Inflammatory macrophage (primary cell): ENCODE results near the gene FOXP1.

Experiments
- DNase-seq, 2 donors: peaks; one replicate each; pipeline ENCODE4 v3.0.0-alpha.2; 2020 to 2022
- total RNA-seq, 18 experiments: gene quantifications; one replicate each; lab custom pipeline; 2026; ENCODE audit warnings: mixed read lengths in 6 of 18, inconsistent platforms in 2 of 18; lab: John Stamatoyannopoulos, UW

Gene FOXP1
- total RNA-seq: 5.3 to 33.7 (median 16.3) reads per million in 18 experiments

DNA sequence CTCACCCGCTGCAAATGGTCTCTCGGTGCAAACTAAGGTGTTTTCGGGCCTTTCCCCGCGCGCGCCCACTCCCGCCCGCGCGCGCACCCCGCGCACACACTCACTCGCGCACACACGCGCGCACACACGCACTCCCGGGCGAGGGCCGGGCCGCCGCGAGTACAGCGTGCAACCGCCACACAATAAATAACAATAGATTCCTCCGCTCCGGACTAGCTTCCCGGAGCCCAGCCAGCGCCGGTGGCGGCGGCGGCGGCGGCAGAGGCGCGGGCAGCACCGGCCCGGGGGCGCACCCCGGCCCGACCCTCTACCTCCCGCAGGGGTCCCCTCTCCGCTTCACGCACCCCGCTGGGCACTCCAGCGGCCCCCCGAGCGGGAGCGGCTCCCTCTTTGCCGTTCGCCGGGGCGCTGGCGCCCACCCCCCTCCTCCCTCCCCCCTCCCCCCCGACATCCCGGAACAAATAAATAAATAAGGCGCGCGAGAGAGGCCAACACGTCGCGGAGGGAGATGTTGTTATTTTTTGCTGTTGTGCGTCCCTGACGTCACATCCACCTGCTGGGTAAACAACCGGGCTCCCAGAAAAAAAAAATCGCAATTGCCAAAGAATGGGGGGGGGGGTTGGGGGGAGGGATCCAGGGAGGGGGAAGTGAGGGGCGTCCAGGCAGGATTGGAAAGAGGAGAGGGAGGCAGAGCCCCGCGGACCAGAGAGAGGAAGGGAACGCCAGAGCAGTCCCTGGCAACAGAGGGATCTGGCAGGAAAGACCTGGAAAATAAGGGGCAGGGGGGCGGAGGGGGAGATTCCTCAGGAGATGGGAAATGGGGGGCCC is at the start of gene FOXP1:
Gene FOXP1, minus strand, starts transcription at position 163 of the 828 bp plus-strand sequence. CDS start 385,347 bp downstream, outside the sequence.
- peak; percentile 68 to 74 for DNase-seq

DNA sequence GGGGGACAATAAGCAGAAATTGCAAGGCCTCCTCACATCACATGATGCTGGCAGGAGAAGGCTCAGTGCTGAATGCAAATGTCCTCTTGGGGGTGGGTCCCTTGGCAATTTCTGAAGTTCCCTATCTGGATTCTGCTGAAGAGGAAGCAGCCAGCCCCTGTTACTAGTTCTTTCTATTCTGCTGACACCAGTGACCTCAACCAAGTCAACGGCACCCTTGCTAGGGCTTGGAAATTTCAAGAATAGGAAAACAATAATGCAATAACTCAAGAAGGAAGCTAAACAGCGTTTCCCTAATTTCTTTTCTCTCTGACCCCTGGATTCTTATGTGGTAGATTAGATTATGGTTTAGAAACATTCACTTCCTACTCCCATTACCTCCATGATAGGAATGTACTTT is 46.2 kb upstream of the FOXP1 start:
- DNase-seq: peak; percentile 87 to 92

DNA sequence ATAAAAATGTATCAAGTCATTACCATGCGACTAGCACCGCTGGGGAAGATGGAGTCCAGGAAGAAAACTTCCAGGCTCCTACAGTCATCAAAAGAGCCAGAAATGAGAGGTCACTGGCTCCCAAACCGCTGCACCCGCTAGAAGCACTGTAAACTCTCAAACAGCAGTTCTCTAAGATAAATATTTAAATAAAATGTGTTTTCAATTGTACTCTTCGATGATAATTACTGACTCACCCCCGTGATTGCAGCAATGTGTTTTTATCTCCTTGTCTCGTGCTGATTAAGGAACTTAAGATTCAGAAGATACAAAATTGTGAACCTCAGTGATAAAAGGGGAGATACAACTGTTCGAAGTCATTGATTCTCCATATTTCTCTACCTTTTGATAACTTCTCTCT is 45.8 kb upstream of the FOXP1 start:
- no peak for DNase-seq

DNA sequence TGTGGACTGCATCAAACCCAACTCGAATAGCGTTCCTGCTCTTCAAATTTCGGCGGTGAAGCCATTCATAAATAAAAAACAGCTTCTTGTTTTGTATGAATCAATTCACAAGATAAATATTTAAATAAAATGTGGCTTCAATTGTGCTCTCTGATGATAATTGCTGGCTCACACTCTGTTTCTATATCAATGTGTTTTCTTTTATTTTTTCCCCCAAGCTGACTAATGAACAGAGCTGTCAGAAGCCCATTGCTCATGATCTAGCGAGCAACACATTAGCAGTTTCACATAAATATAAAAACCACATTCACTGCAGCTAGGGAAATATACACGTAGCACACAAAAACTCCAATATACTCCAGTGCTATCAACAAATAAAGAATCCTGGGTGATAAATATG is 45.0 kb upstream of the FOXP1 start:
- no peak for DNase-seq

DNA sequence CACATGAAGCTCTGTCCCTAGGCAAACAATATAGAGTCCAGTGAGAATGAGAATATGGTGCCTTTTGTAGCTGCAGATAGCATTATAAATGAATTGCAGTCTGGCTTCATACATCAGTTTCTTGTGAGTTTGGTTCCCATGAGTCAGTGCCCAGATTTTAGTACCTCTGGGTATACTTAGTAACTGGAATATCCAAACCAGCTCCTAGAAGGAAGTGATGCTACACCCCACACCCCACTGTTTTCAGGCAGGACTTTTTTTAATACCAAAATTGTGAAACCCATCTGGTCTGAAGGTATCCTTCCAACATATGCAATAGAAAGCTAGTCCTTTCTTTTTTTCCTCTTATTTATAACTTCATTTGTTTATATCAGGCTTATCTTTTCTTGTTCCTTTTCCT is 42.1 kb upstream of the FOXP1 start:
- no peak for DNase-seq

DNA sequence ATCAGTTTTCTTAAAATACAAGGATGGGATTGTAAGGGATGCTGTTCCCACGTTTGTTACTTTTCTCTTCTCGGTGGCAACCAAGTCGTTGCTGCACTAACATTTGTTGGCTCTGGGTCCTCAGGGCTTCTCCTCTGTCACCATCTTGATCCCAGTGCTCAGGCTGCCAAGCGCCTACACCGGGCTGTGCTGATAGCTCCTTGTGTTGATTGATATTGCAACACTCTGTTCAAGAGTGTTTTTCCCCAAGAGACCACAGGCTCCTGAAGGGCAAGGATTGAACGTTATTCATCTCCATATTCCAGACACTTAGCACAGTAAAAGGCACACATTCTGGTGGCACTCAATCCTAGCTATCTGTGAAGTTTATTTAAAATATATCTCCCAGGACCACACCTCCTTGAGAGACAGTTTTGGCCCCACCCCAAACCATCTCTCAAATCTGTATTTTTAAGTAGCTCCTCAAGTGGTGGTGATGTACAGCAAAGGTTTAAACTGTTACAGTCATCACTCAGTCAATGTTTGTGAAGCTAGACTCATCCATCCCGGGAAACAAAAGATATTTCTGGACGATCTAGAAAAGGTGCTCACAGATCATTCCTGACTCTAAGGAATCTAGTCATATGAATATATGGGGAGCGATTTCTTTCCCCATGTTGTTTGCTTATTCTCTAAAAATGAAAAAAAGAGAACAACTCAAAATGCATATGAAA is 38.5 kb upstream of the FOXP1 start:
- no peak for DNase-seq

DNA sequence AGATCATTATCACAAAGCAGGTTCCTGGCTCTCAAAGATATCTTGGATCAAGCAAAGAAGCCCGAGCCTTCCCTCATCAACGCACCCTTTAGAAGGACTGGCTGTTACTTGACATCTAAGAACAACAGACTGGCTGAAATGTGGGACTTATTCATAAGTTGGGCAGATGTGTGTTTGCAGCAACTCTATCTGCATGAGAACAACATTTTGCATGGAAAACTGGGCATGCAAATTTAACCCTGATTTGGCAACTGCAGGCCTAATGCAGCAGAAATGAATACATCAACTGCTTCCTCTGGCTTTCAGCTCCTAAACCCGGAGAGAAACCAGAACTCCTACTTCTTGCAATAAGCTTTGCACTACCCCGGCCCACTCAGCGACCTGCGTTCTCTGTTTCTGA is 35.0 kb upstream of the FOXP1 start:
- DNase-seq: no peak

DNA sequence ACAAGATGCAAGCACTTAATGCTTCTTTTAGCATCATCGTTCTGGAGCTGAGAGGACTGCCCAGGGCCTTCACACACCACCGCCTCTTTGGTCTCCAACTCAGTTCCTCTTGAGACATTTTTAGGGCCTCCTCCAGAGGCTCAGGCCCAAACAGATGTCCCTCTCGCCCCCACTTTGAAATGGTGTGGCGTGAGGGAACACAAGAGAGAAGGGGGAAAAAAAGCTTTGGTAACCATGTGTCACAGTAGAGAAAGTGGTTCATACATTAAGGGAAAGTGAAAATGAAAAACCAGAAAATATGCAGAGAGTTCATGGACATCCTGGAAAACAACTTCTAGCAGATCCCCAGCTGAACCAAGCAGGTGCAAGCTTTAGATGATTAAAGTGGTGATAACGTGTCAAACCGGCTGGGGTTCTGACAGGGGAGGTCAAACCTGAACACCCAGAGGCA is 33.1 kb upstream of the FOXP1 start:
- no peak for DNase-seq

DNA sequence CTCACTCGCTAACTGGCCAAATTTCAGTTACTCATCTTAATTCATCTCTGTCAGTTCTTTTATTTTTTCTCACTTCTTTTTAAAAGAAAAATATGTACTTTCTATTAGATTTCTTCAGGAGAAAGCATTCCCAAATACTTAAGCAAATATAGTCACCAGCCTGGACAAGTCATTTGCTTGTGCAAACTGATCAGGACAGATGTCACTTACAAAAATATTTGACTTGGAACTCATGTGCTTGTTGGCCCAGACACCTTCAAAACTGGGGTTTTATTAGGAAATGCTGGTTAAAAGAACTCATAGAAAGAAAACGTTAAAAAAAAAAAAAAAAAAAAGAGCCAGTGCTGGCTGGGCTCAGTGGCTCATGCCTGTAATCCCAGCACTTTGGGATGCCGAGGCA is 31.3 kb upstream of the FOXP1 start:
- DNase-seq: no peak

DNA sequence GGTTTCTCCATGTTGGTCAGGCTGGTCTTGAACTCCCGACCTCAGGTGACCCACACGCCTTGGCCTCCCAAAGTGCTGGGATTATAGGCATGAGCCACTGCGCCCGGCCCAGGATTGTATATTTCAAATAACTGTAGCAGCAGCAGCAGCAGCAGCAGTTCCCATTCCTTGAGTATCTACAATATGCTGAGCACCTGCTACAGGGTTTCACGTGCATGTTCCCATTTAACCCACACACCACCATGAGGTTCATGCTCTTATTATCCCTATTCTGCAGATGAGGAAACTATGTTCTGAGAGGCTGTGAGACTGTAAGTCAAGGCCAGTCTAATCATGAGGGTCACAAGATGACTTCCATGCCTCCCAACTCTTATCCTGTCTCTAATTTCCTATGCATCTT is 30.9 kb upstream of the FOXP1 start:
- no peak for DNase-seq

DNA sequence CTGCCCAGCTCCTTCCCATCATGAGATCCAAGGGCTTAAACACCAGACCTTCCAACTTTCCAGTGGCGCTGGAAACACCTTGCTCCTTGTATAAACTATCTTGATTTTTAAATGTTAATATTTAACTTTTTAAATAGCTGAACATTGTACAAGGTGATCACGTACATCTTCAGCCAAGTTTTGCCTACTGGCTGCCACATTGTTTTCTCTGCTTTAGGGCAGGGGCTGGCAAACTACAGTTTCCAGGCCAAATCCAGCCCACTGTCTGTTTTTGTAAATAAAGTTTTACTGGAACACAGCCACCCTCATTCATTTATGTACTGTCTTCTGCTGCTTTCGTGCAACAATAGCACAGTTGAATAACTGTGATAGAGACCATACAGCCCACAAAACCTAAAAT is 27.6 kb upstream of the FOXP1 start:
- DNase-seq: no peak

DNA sequence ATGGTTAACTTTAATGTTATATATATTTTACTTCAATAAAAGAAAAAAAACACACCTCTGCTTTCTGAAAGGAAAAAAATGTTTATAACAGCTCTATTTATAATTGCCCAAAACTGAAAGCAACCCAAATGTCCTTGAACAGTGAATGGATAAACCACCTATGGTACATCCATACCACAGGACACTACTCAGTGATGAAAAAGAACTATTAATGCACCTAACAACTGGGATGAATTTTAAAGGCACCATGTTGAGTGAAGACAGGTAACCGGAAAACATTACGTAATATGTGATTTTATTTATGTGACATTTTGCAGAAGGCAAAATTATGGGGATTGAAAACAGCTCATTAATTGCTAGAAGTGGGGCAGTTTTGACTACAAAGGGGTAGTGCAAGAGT is 23.8 kb upstream of the FOXP1 start:
- DNase-seq: no peak

DNA sequence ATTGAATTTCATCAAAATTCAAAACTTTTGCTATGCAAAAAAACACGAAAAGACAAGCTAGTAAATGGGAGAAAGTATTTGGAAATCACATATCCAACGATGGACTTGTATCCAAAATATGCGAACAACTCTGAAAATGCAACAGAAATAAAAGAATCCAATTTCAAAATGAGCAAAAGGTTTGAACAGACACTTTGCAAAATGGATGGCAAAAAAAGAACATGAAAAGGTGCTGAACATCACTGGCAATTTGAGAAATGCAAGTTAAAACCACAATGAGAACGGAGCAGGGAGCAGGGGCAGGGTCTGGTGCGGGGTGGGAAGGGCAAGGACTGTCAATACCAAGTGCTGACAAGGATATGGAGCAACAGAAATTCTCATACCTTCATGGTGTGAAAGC is 23.1 kb upstream of the FOXP1 start:
- DNase-seq: no peak

DNA sequence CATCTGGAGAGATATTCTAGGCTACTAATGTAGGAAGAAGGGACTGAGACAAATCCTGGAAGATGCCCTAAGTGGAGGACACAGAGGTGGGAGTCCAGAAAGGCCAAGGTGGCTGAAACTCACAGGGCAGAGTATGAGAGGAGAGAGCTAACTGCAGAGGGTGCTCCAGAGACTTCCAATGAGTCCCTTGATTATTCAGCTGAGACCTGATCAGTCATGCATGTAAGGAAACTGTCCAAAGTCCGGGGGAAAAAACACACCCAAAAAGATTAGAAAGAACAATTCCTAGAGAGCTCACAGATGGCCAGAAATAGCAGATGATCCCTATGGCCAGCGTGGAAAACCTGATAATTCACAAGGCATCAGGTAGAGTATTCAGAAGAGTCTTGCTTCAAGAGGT is 18.7 kb upstream of the FOXP1 start:
- DNase-seq: no peak

DNA sequence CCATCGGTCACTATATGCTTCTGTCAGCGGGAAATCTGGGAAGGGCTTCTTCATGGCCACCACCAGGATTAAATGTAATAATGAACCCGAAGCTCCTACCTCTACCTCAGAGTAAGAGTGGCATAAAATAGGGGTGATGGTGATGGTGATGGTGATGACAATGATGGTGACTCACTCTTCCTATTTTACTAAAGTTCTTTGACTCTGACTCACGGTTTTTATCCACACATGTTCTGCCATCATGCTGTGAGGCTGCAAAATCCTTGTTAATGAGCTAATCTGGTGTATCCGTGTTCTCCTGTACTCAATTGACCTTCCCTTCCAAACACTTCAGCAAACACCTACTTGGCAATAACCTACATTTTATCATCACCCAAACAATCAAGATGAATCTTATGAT is 18.3 kb upstream of the FOXP1 start:
- no peak for DNase-seq

DNA sequence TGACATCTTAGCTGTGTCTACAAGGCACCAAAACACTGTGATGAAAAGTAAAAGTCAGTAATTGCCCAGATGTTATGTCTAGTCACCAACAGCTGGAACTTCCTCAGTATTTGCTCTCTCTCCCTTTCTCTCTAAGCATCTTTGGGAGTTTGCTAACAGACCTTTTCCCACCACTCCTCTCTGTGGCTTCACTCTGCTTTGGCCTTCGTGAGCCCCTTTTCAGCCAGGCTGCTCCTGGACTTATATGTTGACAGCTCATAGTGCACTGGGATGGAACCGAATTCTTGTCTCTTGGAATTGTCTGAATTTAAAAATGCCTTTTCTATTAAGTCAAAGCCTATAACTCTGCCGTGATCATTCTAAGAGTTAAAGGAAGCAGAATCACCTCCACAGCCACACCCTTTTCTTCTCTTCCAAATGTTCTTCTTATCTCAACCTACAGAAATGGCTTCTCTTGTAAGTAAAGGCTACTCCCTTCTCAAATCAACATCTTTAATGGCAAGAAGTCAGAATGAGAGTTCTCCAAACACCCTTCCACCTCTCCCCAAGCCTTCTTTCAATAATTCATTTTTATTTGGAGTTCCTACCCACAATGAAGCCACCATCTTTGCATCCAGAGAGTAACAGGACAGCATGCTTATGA is 17.2 kb upstream of the FOXP1 start:
- DNase-seq: no peak

DNA sequence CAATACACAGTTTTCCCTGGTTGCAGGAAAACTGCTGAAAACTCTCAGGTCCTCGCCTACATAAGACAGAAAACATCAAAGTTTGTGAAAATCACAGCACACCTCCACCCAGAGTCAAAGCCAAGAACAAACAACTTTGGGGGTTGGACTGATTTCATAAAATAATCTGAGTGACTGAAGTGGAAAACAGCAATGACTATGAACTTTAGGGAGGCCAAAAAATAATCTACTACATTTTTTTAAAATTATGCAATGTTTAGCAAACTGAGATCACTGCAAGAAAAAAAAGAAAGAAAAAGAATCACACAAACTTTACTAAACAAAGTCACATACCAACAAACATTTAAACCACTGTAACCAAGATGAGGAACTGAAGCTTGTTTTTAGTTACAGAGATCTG is 15.9 kb upstream of the FOXP1 start:
- no peak for DNase-seq

DNA sequence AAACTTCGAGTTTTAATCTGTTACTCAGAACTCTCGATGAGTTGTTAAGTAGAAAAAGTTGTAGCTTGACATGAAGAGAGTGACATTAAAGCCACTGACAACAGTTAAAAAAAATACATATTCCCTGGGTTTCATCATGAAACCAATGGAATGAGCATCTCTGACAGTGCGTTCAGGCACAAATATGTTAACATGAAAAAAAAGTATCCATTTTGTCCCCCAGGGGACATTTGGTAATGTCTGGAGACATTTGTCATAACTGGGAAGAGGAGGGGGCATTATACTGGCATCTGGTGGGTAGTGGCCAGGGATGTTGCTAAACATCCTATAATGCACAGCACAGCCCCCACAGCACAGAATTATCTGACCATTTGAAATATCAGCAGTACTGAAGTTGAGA is 14.8 kb upstream of the FOXP1 start:
- DNase-seq: no peak

DNA sequence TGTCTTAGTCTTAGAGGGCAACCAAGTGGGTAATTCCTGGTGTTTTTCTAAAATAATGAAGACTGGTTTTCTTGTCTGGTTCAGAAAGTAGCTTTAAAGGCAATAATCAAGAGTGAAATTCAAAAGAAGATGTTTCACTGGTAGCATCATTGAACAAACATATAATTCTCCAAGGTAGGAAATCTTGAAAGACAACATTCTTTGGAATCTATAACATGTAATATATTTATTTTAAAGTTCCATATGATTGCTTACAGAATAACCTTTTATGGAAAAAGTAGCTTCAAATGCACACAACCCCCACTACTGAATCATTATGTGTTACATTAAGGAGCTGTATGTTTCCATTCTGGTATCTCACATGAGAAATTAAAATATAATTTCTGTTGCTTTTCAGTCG is 13.8 kb upstream of the FOXP1 start:
- DNase-seq: no peak

DNA sequence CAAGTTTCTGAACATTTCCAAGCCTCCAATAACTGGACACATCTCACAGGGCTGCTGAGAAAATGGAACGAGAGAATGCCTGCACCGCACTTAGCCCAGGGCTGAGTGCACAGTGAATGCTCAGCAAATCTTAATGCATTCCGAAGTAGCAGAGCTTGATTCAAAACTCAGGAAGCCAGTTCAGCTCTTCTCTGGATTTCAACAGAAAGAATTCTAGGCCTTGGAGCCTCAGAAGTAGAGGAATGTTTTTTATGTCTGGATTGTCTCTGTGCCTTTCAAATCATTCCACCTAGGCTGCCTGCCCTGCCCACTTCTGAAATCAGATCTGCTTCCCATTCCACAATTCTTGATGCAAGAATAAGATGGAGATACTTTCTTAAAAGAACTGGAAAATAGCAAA is 9.6 kb upstream of the FOXP1 start:
- no peak for DNase-seq

DNA sequence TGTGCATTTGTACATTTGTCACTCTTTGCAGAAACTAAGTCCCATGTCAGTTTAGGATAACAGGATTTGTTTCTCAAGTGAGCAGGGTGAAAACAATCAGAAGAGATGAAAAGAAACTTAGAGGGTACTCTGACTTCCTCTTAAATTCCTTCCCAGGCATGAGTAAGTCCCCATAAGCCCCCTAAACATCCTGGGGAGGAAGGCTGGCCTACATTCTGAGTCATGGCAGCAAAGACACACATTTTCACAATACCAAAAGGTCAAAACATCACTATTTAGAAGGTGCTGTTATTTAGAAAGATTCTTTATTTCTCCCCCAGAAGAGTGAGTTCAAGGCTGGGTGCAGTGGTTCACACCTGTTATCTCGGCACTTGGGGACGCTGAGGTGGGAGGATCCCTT is 7.6 kb upstream of the FOXP1 start:
- no peak for DNase-seq

DNA sequence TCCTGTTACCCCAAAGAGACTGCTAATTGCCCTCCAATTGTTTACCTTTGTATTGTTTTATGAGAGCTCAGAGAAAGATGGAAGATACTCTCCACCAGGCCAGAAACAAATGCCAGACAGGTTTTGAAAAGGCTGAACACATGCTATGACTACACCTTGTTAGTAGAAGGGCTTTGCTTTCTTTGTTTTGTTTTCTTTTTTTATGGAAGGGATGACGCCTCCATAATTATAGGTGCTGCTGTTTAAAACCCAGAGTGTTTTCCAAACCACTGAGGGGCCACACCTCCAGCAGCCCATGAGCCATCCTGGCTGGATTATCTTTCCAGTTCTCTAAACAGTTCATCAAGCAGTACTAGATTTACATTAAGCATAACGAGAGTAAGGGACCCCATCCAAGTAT is 5.6 kb upstream of the FOXP1 start:
- no peak for DNase-seq

DNA sequence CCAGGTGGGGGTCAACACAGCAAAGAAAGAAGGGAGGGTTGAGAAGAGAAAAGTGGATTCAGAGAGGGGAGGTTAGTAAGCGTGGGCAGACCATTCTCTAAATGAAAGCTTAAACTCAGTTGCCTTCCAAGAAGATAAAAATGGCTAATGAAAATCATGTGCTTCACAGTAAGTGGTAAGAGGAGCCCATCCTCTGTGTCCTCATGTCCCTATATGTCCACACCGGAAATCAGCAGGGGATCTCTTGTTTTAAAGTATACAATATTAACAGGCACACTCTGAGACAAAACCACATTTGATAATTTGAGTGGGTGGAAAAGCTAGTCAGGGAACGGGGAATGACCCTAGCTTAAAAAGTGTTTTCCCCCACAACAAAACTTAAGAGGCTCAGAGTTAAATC is 4.4 kb upstream of the FOXP1 start:
- DNase-seq: no peak

DNA sequence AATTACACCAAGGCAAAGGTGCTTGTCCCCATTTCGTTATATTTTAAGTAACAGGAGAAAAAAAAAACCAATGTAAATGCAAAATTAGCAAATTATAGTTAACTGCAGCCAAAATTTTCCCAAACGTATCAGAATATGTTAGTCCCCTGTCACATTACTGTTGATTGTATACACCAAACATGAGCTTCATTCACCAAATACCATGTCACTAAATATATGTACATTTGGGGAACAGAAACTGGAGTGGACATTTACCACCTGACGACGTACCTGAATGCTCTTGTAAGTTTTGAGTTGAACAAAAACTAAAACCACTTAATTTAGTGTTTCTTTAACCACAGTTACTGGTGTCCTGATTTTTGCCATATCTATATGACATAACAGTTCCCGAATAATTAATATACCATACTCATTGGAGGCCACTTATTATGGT is 3.3 kb upstream of the FOXP1 start:
- no peak for DNase-seq
